Endothelial cell of umbilical vein (primary cell): ENCODE measurements around the gene SPATA33. TPM values are rescaled to one million over a fixed set of nuclear protein-coding genes. Genes with fewer than 3 reads are reported as not detected.

Experiments
- BruUV-seq: library from RNA; stranded (reverse); fragments of 400-500 nt; replicated peaks from 2 replicates; lab custom pipeline; 2021; lab: Mats Ljungman, UMichigan
- CTCF ChIA-PET: fragments of 300-600, 350-600 bp; sonication (Branson Sonifier 250); formaldehyde crosslinking; loops from one replicate; lab custom pipeline; 2021; ENCODE audit warnings: antibody characterized with exemption, inconsistent platforms; lab: Charles Lee
- POLR2A ChIA-PET: fragments of 300-600, 350-600 bp; sonication (Branson Sonifier 250); formaldehyde crosslinking; loops from one replicate; lab custom pipeline; 2021; ENCODE audit warnings: antibody characterized with exemption, inconsistent platforms; lab: Charles Lee
- DNase-seq: peaks from one replicate; pipeline ENCODE4 v3.0.0-alpha.2; 2011; ENCODE audit warnings: low read depth, low spot score
- FAIRE-seq: peaks from 2 replicates; lab custom pipeline; 2011; peaks lifted over from hg19 to GRCh38; lab: Jason Lieb, UNC
- H2AFZ ChIP-seq: 2 replicates; pipeline ENCODE4 v1.6.0; 2012; ENCODE audit warnings: low read depth, low read length, control low read depth, inconsistent platforms
- H3K27ac ChIP-seq: 2 replicates; pipeline ENCODE4 v1.5.1; 2011; ENCODE audit warnings: low read depth, mild to moderate bottlenecking, control low read depth, low read length, moderate library complexity; ENCODE audit not compliant: insufficient read depth
- H3K27me3 ChIP-seq, 2 experiments: 2 replicates each; pipeline versions ENCODE4 v1.6.0 to v1.6.1; 2011; ENCODE audit warnings: low read length in 2 of 2, mixed read lengths in 1 of 2; ENCODE audit not compliant: control insufficient read depth in 2 of 2, insufficient read depth in 2 of 2
- H3K36me3 ChIP-seq, 2 experiments: 2 replicates in 1 of 2; 3 replicates in 1 of 2; pipeline ENCODE4 v1.5.1; 2011; ENCODE audit warnings: low read length in 2 of 2, mild to moderate bottlenecking in 1 of 2, moderate library complexity in 1 of 2; ENCODE audit not compliant: control insufficient read depth in 2 of 2, insufficient read depth in 2 of 2; ENCODE audit errors: extremely low read depth in 1 of 2
- H3K4me1 ChIP-seq: 3 replicates; pipeline ENCODE4 v1.5.1; 2011; ENCODE audit warnings: mild to moderate bottlenecking, low read length; ENCODE audit not compliant: control insufficient read depth, insufficient read depth; ENCODE audit errors: extremely low read depth
- H3K4me2 ChIP-seq: 2 replicates; pipeline ENCODE4 v1.6.1; 2011; ENCODE audit warnings: low read length, control low read depth, mixed read lengths; ENCODE audit not compliant: insufficient read depth
- H3K4me3 ChIP-seq, 3 experiments: fragments of 200-600 bp in 1 of 3; sonication (generic), shearing (Covaris generic) in 1 of 3; replicated peaks in 1 of 3; 2 replicates each; pipeline ENCODE4 v1.5.1; 2011 to 2016; ENCODE audit warnings: control low read depth in 3 of 3, low read length in 3 of 3, mild to moderate bottlenecking in 2 of 3, inconsistent platforms in 1 of 3, low read depth in 1 of 3, moderate library complexity in 1 of 3; ENCODE audit not compliant: insufficient read depth in 1 of 3
- H3K79me2 ChIP-seq: 2 replicates; pipeline ENCODE4 v1.6.0; 2012; ENCODE audit warnings: low read length, inconsistent platforms; ENCODE audit not compliant: control insufficient read depth, insufficient read depth
- H3K9ac ChIP-seq: replicated peaks from 2 replicates; pipeline ENCODE3; 2011; ENCODE audit warnings: low read length, control low read depth; ENCODE audit not compliant: insufficient read depth; ENCODE audit errors: extremely low read depth
- H3K9me1 ChIP-seq: replicated peaks from 3 replicates; pipeline ENCODE4 v1.6.0; 2011; ENCODE audit warnings: mild to moderate bottlenecking, low read length; ENCODE audit not compliant: control insufficient read depth, insufficient read depth; ENCODE audit errors: extremely low read depth
- H3K9me3 ChIP-seq: replicated peaks from 2 replicates; pipeline ENCODE4 v1.5.1; 2012; ENCODE audit warnings: low read length, inconsistent platforms; ENCODE audit not compliant: control insufficient read depth, insufficient read depth
- H4K20me1 ChIP-seq: replicated peaks from 2 replicates; pipeline ENCODE3; 2011; ENCODE audit warnings: mild to moderate bottlenecking, low read length; ENCODE audit not compliant: control insufficient read depth, insufficient read depth; ENCODE audit errors: extremely low read depth
- EZH2 ChIP-seq: IDR thresholded peaks from 2 replicates; pipeline ENCODE4 v1.6.1; 2012; ENCODE audit warnings: borderline replicate concordance, low read depth, mild to moderate bottlenecking, moderate library complexity, low read length, inconsistent platforms; ENCODE audit not compliant: severe bottlenecking
- FOS ChIP-seq: IDR thresholded peaks from 2 replicates; pipeline ENCODE4 v1.6.1; 2011; ENCODE audit warnings: mild to moderate bottlenecking, low read length, moderate library complexity, borderline replicate concordance; ENCODE audit not compliant: insufficient read depth
- GATA2 ChIP-seq: IDR thresholded peaks from 2 replicates; pipeline ENCODE4 v1.7.0; 2011; ENCODE audit warnings: low read depth, mild to moderate bottlenecking, moderate library complexity, mixed read lengths, low read length; ENCODE audit not compliant: insufficient read length, insufficient read depth
- JUN ChIP-seq: IDR thresholded peaks from 2 replicates; pipeline ENCODE4 v1.6.1; 2011; ENCODE audit warnings: borderline replicate concordance, low read depth; ENCODE audit not compliant: insufficient read length, insufficient read depth
- MYC ChIP-seq: IDR thresholded peaks from one replicate; pipeline ENCODE4 v1.6.1; 2011; ENCODE audit warnings: mild to moderate bottlenecking, low read depth, low read length
- POLR2A ChIP-seq: IDR thresholded peaks from 2 replicates; pipeline ENCODE4 v1.6.1; 2012; ENCODE audit warnings: low read depth, mild to moderate bottlenecking, control low read depth, low read length
- POLR2AphosphoS5 ChIP-seq: IDR thresholded peaks from 2 replicates; pipeline ENCODE4 v1.6.1; 2012; ENCODE audit warnings: low read depth, mild to moderate bottlenecking, control low read depth, low read length, moderate library complexity; ENCODE audit not compliant: insufficient read depth
- dilution Hi-C: fragments of 300-500 bp; cut with MboI; formaldehyde crosslinking; loops from one replicate; pipeline ENCODE4 v1.15.0; 2019; ENCODE audit warnings: low sequenced_read_pairs; ENCODE audit not compliant: extremely low pct_ligation_motif_present
- intact Hi-C: fragments of 100-400 bp; cut with micrococcal nuclease; formaldehyde crosslinking; loops from one replicate; pipeline ENCODE4 v1.10.0; 2022
- polyA plus RNA-seq, 4 experiments: library from polyadenylated mRNA; depleted of rRNA in 3 of 4; stranded (reverse) in 3 of 4; unstranded in 1 of 4; fragments of >200 nt; gene quantifications; 2 replicates each; pipeline versions ENCODE4 v1.2.1 to v1.2.3, GENCODE V29; 2011 to 2012; ENCODE audit warnings: missing spikeins in 1 of 4
- total RNA-seq: library from RNA; stranded (reverse); gene quantifications from 2 replicates; pipeline ENCODE4 v1.2.3, GENCODE V29; 2021
- TF ChIP-seq, protein P1 (sequence below): IDR thresholded peaks from 2 replicates; pipeline ENCODE4 v1.6.1; 2011; ENCODE audit not compliant: insufficient read depth, insufficient read length
- TF ChIP-seq, protein P2 (sequence below), 2 donors: IDR thresholded peaks; 1 replicate in 1 of 2; 2 replicates in 1 of 2; pipeline ENCODE4 v1.5.1; 2011; ENCODE audit warnings: low read length in 2 of 2, mild to moderate bottlenecking in 2 of 2, moderate library complexity in 2 of 2, control low read depth in 1 of 2, inconsistent platforms in 1 of 2, low read depth in 1 of 2; ENCODE audit not compliant: insufficient read depth in 1 of 2; ENCODE audit errors: extremely low read depth in 1 of 2

Gene SPATA33
- total and polyA plus RNA-seq, 2 donors (not counting 3 experiments of a cell fraction or from before 2014, with no cell fraction given): 3.5 to 11.4 TPM

DNA sequence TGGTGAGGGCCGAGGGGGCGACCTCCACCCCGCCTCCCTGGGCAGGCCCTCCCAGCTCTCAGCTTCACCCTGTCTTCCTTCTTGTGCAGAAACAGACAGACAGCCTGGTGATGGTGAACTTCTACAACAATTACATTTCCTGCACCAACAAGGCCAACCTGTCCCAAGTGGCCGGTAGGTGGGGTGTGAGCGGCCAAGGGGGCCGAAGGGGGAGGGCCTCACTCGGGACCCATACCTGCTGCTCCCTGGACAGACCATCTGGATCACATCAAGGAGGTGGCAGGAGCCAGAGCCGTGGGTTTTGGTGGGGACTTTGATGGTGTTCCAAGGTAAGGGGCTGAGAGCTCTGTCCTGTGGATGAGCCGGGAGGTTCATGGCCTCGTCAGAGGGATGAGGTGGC, 20.3 kb upstream of the SPATA33 start:
- H4K20me1 ChIP-seq: no peaks in the 10 kb centered on the region
- intact Hi-C loops (no loop called here), dilution Hi-C loops (no loop called here)
- no peaks in the 10 kb centered on the region for H3K36me3 ChIP-seq
- no peak overlapping the region for H3K9ac ChIP-seq
- CTCF ChIA-PET: interaction anchor here (1.0 to 1.3 kb wide), 3 partner anchors 14 to 49 kb away, joined by 3 to 5 read pairs (median 3); partner anchors contain the start of gene CDK10
- no peak overlapping the region for H3K4me2 ChIP-seq
- H3K4me3 ChIP-seq: no peak overlapping the region
- no peak overlapping the region for H3K27ac ChIP-seq
- no TSS peak for BruUV-seq
- H3K79me2 ChIP-seq: no peaks in the 10 kb centered on the region
- TF ChIP-seq EZH2 (no peak), POLR2A (no peak), JUN (no peak), GATA2 (no peak), POLR2AphosphoS5 (no peak), FOS (no peak), MYC (no peak)
- TF ChIP-seq, protein P1, sequence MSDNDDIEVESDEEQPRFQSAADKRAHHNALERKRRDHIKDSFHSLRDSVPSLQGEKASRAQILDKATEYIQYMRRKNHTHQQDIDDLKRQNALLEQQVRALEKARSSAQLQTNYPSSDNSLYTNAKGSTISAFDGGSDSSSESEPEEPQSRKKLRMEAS: no peak
- TF ChIP-seq, protein P2, sequence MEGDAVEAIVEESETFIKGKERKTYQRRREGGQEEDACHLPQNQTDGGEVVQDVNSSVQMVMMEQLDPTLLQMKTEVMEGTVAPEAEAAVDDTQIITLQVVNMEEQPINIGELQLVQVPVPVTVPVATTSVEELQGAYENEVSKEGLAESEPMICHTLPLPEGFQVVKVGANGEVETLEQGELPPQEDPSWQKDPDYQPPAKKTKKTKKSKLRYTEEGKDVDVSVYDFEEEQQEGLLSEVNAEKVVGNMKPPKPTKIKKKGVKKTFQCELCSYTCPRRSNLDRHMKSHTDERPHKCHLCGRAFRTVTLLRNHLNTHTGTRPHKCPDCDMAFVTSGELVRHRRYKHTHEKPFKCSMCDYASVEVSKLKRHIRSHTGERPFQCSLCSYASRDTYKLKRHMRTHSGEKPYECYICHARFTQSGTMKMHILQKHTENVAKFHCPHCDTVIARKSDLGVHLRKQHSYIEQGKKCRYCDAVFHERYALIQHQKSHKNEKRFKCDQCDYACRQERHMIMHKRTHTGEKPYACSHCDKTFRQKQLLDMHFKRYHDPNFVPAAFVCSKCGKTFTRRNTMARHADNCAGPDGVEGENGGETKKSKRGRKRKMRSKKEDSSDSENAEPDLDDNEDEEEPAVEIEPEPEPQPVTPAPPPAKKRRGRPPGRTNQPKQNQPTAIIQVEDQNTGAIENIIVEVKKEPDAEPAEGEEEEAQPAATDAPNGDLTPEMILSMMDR (IDR thresholded peaks at IDR 0.05; ENCODE audit: extremely low read depth in 1 of 2, insufficient read depth in 1 of 2, low read depth in 1 of 2, low read length in 2 of 2): no peak
- FAIRE-seq (no peak), DNase-seq (no peak)
- H3K4me1 ChIP-seq: no peaks in the 10 kb centered on the region
- H3K9me3 ChIP-seq: no peaks in the 10 kb centered on the region
- H2AFZ ChIP-seq: no peak overlapping the region
- no peaks in the 10 kb centered on the region for H3K9me1 ChIP-seq
- POLR2A ChIA-PET: no interaction called here
- peaks cover 0 to 8% of the 10 kb centered on the region in 2 experiments for H3K27me3 ChIP-seq
